GM19468 (cell line): ENCODE measurements around the gene OR5D16.
"Not testable (repeated sequence)": the region's sequence is repeated elsewhere in the genome, so short reads cannot be mapped to it uniquely, and the experiment has no call there.

Experiments
- ATAC-seq: cut with Tn5 transposase; IDR thresholded peaks from one replicate; pipeline ENCODE4 v1.9.1; 2021; ENCODE audit warnings: mild to moderate bottlenecking, moderate library complexity, moderate number of reproducible peaks; ENCODE audit not compliant: unreplicated experiment; ENCODE audit errors: extremely low read depth

The OR5D16 gene

DNA sequence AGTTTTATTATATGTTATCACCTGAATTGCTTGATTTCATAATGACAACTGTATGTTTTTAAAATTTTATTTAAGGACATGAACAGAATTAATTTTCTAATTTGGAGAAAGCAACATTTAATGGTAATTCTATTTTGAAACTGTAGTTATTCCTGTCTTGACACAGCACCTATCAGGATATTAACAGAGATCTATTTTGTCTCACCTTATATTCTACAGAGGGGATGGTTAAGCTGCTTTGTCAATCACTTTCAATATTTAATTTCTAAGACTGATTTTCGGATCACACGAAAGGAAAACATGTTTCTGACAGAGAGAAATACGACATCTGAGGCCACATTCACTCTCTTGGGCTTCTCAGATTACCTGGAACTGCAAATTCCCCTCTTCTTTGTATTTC is at the start of gene OR5D16:
Gene OR5D16, plus strand, starts transcription at position 301 of the 400 bp plus-strand sequence. Its CDS starts 0 bp downstream, at position 301.
- no peak for ATAC-seq

GRCh38 chr11:55791606-55792005 is 46.9 kb upstream of the OR5D16 start:
- ATAC-seq: no peak

DNA sequence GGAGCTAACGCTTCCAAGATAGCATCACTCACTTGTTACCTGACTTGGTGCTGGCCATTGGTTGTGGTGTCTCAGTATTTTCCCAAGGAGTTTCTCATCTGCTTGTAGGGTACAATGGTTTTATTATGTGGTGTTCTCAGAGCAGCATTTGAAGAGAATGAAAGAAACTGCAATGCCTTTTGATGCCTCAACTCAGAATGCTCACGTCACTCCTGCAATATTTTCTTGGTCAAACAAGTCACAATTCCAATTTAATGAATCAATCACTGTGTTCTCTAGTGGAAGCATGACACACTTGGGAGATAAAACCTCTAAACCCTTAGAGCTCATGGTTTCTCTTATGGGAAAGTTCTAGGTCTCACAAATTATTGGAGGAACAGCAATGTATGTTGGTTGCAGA is 45.2 kb upstream of the OR5D16 start:
- ATAC-seq: no peak

GRCh38 chr11:55795256-55795655 is 43.3 kb upstream of the OR5D16 start, which contains the start of gene OR5D14:
Gene OR5D14 (plus strand): TSS chr11:55795556. CDS start chr11:55795556, 0 bp downstream.
- ATAC-seq: no peak

GRCh38 chr11:55806248-55806647 is 32.3 kb upstream of the OR5D16 start:
- no peak for ATAC-seq

GRCh38 chr11:55811067-55811466 is 27.5 kb upstream of the OR5D16 start, which contains the start of gene OR5L1:
Gene OR5L1 (plus strand): TSS chr11:55811367. CDS start chr11:55811467, 100 bp downstream.
- no peak for ATAC-seq

- no peak for ATAC-seq
Measured at GRCh38 chr11:55819330-55819729, 19.2 kb upstream of the OR5D16 start, which contains the start of gene OR5D18. Gene OR5D18 (plus strand): TSS chr11:55819630. CDS start chr11:55819630, 0 bp downstream.

DNA sequence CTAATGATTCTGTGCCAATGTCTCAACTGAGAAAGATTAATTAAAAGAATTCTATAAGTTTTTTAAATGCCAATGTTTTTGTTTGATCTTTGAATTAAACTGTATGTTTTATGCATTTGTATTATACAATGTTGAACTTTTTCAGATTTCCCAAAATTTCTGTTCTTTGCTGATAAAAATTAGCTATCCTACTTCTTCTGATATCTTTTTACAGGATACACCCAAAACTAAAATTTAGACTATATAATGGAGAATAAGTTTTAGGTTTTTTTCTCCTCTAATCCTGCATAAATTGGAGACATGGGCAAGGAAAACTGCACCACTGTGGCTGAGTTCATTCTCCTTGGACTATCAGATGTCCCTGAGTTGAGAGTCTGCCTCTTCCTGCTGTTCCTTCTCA is 11.6 kb upstream of the OR5D16 start, which contains the start of gene OR5L2:
Gene OR5L2, plus strand, starts transcription at position 301 of the 400 bp plus-strand sequence. Its CDS starts 0 bp downstream, at position 301.
- ATAC-seq: no peak

GRCh38 chr11:55847453-55847852 is 8.9 kb downstream of the OR5D16 start:
- no peak for ATAC-seq

DNA sequence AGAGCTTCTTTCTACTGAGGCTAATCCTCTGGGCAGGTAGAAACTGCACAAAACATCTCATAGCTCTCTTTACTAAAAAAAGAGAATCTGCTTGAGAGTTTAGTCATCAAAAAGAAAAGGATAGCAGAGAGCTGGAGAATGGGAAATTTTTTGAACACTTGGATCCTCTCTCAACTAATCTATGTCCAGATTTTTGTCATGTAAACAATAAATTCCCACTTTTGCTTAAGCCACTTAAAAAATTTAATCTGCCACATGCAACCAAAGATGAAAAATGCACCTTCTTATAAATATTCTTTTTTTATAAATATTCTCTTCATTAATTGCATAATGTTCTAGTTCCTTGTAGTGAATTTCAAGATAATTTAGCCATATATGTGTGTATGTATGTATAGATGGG is 10.5 kb downstream of the OR5D16 start:
- ATAC-seq: no peak

DNA sequence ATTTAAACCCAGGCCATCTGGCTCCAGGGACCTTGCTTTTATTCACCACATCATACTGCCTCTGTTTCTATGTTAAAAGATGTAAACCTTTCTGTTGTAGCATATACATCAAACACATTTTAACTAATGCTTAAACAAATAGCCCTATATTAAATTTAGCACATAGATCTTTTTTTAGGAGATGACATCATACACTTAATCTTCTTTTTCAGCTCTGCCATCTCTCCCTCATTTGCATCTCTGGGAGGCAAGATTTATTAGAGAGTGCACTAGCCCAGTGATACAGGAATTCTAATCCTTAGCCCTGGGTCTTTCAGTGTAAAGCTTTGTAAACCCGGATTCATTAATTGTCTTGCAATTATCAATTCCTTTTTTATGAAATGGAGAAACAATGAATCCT is 13.6 kb downstream of the OR5D16 start:
- ATAC-seq: no peak

GRCh38 chr11:55854704-55855103 is 16.2 kb downstream of the OR5D16 start:
- ATAC-seq: no peak

GRCh38 chr11:55867354-55867753 is 28.8 kb downstream of the OR5D16 start:
- ATAC-seq: not testable (repeated sequence)

- ATAC-seq: not testable (repeated sequence)
Measured at GRCh38 chr11:55872731-55873130, 34.2 kb downstream of the OR5D16 start.

GRCh38 chr11:55873146-55873545 is 34.6 kb downstream of the OR5D16 start:
- not testable (repeated sequence) for ATAC-seq

- ATAC-seq: not testable (repeated sequence)
Measured at GRCh38 chr11:55882997-55883396, 44.4 kb downstream of the OR5D16 start, which contains the start of gene TRIM51. Gene TRIM51 (plus strand): TSS chr11:55883297. CDS start chr11:55885429, 2,132 bp downstream.

- ATAC-seq: not testable (repeated sequence)
Measured at GRCh38 chr11:55884995-55885394, 46.4 kb downstream of the OR5D16 start.

DNA sequence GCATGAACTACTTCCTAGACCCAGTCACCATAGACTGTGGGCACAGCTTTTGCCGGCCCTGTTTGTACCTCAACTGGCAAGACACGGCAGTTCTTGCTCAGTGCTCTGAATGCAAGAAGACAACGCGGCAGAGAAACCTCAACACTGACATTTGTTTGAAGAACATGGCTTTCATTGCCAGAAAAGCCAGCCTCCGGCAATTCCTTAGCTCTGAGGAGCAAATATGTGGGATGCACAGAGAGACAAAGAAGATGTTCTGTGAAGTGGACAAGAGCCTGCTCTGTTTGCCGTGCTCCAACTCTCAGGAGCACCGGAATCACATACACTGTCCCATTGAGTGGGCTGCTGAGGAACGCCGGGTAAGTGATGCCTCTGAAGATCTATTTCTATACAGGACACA is 46.9 kb downstream of the OR5D16 start:
- ATAC-seq: not testable (repeated sequence)
